ENCODE results near the gene RDH11. TPM values are rescaled to one million over a fixed set of nuclear protein-coding genes. Genes with fewer than 3 reads are reported as not detected.

The RDH11 gene
- total and polyA plus RNA-seq, 2 donors: 63.8 to 72.1 TPM

DNA sequence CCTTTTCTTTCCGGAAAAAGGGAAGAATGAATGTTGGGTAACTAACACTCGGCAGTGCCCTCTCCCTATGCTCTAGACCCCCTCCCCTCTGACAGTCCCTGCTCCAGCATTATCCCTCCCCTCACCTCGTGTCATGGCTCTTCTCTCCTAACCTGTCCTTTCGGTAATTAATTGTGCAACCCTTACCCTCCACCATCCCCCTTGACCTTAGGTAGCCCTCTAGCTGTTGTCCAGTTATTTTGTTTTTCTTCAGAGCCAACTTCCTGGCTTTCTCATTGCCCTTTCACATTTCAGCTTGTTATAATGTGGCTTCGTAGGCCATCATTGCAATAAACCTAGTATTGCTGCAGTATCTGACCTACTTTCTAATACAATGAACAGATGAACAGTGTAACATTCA, 64.6 kb downstream of the RDH11 start:
- Histone ChIP-seq H3K27ac (ENCODE audit: low read depth) (no peak overlapping the region), H3K36me3 (ENCODE audit: insufficient read depth) (no peaks in the 10 kb centered on the region), H3K4me3 (ENCODE audit: low read depth, low read length) (no peak overlapping the region), H3K4me1 (ENCODE audit: insufficient read depth) (no peaks in the 10 kb centered on the region)
- WGBS: 84% methylated on average over 5 of the region's 5 CpGs
- no peak for DNase-seq (ENCODE audit: extremely low spot score)

DNA sequence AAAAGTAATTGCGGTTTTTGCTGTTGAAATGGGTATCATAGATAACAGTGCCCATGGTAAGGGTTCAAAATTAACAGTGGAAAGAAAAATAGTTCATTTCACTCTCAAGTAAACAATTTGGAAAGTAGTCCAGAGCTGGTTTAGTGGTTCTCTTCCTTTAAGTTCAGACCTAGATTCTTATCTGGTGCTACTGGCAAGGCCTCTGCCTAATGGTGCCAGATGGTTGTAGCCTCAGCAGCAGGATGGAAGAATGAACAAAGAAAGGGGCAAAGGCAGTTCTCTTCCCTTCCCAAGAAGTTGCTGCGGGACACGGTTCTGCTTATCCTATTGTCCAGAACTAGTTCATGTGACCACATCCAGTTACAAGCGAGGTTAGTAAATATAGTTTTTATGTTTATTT, 65.4 kb downstream of the RDH11 start:
- WGBS: 94% methylated on average over 4 of the region's 4 CpGs

DNA sequence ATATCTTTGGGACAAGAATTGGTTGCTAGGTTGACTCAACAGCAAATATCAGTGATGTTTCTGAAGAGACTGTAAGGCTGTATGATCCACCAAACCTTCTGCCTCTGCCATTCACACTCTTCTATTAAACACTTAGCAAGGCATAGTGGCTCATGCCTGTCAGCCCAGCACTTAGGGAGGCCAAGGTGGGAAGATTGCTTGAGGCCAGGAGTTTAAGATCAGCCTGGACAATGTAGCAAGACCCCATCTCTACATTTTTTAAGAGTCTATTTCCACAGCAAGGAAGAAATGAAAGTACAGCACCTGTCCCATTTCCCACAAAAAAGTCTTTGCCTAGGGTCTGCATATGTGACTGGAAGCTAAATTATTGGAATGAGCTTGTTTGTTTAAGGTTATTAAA, 68.0 kb downstream of the RDH11 start:
- H3K4me1 ChIP-seq (ENCODE audit: insufficient read depth): no peaks in the 10 kb centered on the region

More for the DNA sequence above, 65.4 kb downstream of the RDH11 start:
- no peak overlapping the region for H3K27ac ChIP-seq (ENCODE audit: low read depth)
- no peak overlapping the region for H3K4me3 ChIP-seq (ENCODE audit: low read depth, low read length)
- H3K36me3 ChIP-seq (ENCODE audit: insufficient read depth): no peaks in the 10 kb centered on the region
- no peak for DNase-seq (ENCODE audit: extremely low spot score)
- H3K4me1 ChIP-seq (ENCODE audit: insufficient read depth): no peaks in the 10 kb centered on the region

More for the DNA sequence above, 68.0 kb downstream of the RDH11 start:
- Histone ChIP-seq H3K27ac (ENCODE audit: low read depth) (no peak overlapping the region), H3K4me3 (ENCODE audit: low read depth, low read length) (no peak overlapping the region), H3K36me3 (ENCODE audit: insufficient read depth) (no peaks in the 10 kb centered on the region)
- DNase-seq (ENCODE audit: extremely low spot score): no peak

Small RNA genes within 50 kb of the gene (small RNA-seq; reads per million reads assigned to genes)
- not detected for gene AL049779.3
- not detected for gene RN7SL369P
- not detected for gene RNA5SP386

Other genes starting within 250 kb of the RDH11 start
- gene TMEM229B, start 207.0 kb downstream of the RDH11 start, total RNA-seq: 3.0 TPM
- gene TMEM229B, start 207.0 kb downstream of the RDH11 start, polyA plus RNA-seq: 4.4 TPM
- gene PLEKHH1, start 162.5 kb downstream of the RDH11 start, total RNA-seq: 5.1 TPM
- gene PLEKHH1, start 162.5 kb downstream of the RDH11 start, polyA plus RNA-seq: 3.9 TPM
- 26.3 TPM for gene PIGH, start 95.5 kb downstream of the RDH11 start, total RNA-seq
- gene PIGH, start 95.5 kb downstream of the RDH11 start, polyA plus RNA-seq: 26.0 TPM
- 2.1 TPM for gene ARG2, start 75.8 kb downstream of the RDH11 start, total RNA-seq
- gene ARG2, start 75.8 kb downstream of the RDH11 start, polyA plus RNA-seq: 4.7 TPM
- gene VTI1B, start 21.1 kb downstream of the RDH11 start, total RNA-seq: 39.2 TPM
- 79.1 TPM for gene VTI1B, start 21.1 kb downstream of the RDH11 start, polyA plus RNA-seq
- not detected for gene RDH12, start 6.1 kb upstream of the RDH11 start, total RNA-seq
- gene RDH12, start 6.1 kb upstream of the RDH11 start, polyA plus RNA-seq: 0.04 TPM
- gene ZFYVE26, start 120.8 kb upstream of the RDH11 start, total RNA-seq: 25.2 TPM
- 7.6 TPM for gene ZFYVE26, start 120.8 kb upstream of the RDH11 start, polyA plus RNA-seq
- gene RAD51B, start 124.0 kb upstream of the RDH11 start, total RNA-seq: 92.9 TPM
- gene RAD51B, start 124.0 kb upstream of the RDH11 start, polyA plus RNA-seq: 6.2 TPM

All from urinary bladder (tissue), 4 donors.